ENCODE results near the gene TTLL3. TPM values are rescaled to one million over a fixed set of nuclear protein-coding genes. Genes with fewer than 3 reads are reported as not detected.

Gene TTLL3
- total and polyA plus RNA-seq, 2 of the 13 experiments (the other 11 are each of a cell fraction or from before 2014, with no cell fraction given): 9.5 to 51.2 TPM

DNA sequence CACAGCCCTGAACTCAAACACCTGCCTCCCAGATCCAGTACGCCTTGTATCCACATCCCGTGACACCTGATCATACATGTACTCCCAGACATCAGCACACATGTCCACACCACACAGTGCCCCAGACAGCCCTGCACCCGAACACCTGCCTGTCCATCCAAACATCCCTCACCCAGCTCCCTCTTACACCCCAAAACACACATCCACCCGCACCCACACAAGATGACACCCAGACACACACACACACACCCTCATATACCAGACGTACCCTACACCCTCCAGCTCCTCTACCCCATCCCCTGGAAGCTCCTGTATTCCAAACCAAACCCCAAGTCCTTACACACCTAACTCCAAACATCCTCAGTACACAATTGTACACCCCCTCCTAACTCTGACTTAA, 41.0 kb upstream of the TTLL3 start:
- no peak overlapping the region for H2AFZ ChIP-seq (ENCODE audit: low read length)
- BruUV-seq (replicated peaks): no TSS peak

DNA sequence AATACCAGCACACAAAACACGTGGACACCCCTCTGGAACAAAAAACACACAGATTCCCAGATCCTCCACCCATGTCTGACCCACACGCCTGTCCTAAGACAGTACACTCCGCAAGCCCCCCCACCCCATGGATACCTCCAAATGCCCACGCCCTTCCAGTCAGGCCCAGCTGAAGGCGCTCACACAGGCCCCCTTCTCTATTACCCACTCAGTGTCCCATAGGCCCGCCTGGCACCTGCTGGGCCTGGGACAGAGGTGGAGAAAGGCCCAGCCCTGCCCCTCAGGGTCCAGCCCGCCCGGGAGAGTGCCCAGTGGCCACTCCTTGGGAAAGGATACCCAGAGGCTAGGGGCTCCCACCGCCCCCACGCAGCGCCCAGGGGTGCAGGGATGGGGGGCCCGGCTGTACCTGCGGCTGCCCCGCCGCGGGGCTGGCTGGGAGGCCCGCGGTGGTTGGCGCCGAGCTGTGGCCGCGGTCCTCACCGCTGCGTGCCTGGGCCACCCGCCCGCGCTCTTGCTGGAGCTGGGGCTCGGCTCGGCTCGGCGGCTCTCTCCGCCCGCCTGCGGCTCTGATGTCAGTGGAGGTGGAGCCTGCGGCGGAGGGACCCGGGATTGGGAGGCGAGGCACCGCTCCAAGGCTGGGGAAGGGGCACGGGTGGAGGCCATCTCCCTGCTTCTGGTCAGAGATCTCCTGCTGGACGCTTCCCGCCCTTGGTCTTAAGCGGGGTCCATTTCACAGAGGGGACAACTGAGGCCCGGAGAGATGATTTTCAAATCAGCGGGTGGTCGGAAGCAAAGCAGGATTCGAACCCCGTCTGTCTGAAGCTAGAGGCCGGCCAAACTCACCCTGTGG, 40.4 kb upstream of the TTLL3 start, which contains the start of gene CAMK1:
TSS of gene CAMK1 (minus strand) at position 522 of the 850 bp plus-strand sequence. CDS start 2,198 bp downstream, outside the sequence.
- no TSS peak for BruUV-seq (replicated peaks)
- 2% methylated on average over 13 of the region's 49 CpGs for WGBS (ENCODE audit: low lambda C conversion rate)
- FAIRE-seq (no peak), ATAC-seq (peak; percentile 91), DNase-seq (ENCODE audit: low spot score) (peak; percentile 45)
- in situ Hi-C loops (cut with HindIII; ENCODE audit: extremely low pct_ligation_motif_present, low pct_unique_long_range_greater_than_20kb) (no loop called here), intact Hi-C loops (cut with micrococcal nuclease; ENCODE audit: unreplicated experiment) (no loop called here)
- peak within 1 kb of the TSS; percentile 99 for H3K4me2 ChIP-seq (ENCODE audit: low read depth, low read length)
- POLR2A ChIA-PET: interaction anchor here (0.7 to 5.3 kb wide), 8 partner anchors 12 to 406 kb away, joined by 3 to 50 read pairs (median 6); partner anchors contain the start of genes ARPC4, BRPF1, IL17RC and OGG1
- H3K27ac ChIP-seq (ENCODE audit: extremely low read length, insufficient read depth, low read length): peak within 1 kb of the TSS; percentile 57
- H3K4me3 ChIP-seq (replicated peaks in 1 of 3; ENCODE audit: insufficient read depth in 1 of 3, low read depth in 2 of 3, low read length in 3 of 3): peak within 1 kb of the TSS; percentile 68 to 92 (median 76)
- CTCF ChIA-PET (ENCODE audit: low intra/inter-chr PET ratio, low total read pairs): no interaction called here
- no peaks in the 10 kb centered on the region for H4K20me1 ChIP-seq (ENCODE audit: insufficient read depth, low read length)
- H3K9ac ChIP-seq (ENCODE audit: insufficient read depth, low read depth, low read length): peak within 1 kb of the TSS; percentile 84
- H2AFZ ChIP-seq (ENCODE audit: low read length): no peak within 1 kb of the TSS
- H3K9me3 ChIP-seq (ENCODE audit: low read length): no peaks in the 10 kb centered on the region
- peaks cover 39% of the 10 kb centered on the region for H3K4me1 ChIP-seq (ENCODE audit: insufficient read depth, low read length)
- H3K79me2 ChIP-seq (ENCODE audit: insufficient read depth, low read length): peaks cover 13% of the 10 kb centered on the region
- peaks cover 4 to 13% of the 10 kb centered on the region in 2 experiments; a peak in 3 of 5 replicates for H3K36me3 ChIP-seq (replicated peaks in 1 of 2; ENCODE audit: control insufficient read depth in 1 of 2, insufficient read depth in 2 of 2, low read length in 2 of 2)
- no peaks in the 10 kb centered on the region; a peak in 1 of 5 replicates for H3K27me3 ChIP-seq (ENCODE audit: control insufficient read depth in 1 of 2, insufficient read depth in 2 of 2, low read length in 2 of 2)
- TF ChIP-seq ELF1 (CRISPR knock-in tag; IDR thresholded peaks at IDR 0.05) (no peak), ZNF646 (CRISPR knock-in tag; IDR thresholded peaks at IDR 0.05) (no peak), NAIF1 (CRISPR knock-in tag; IDR thresholded peaks at IDR 0.05; ENCODE audit: borderline replicate concordance) (no peak)
- TF ChIP-seq, protein P1, sequence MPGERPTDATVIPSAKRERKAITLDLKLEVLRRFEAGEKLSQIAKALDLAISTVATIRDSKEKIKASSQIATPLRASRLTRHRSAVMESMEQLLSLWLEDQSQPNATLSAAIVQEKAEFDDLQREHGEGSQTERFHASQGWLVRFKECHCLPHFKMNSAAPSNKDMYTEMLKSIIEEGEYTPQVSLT (CRISPR knock-in tag; IDR thresholded peaks at IDR 0.05; ENCODE audit: borderline replicate concordance, low read depth): no peak

More for the DNA sequence above, 41.0 kb upstream of the TTLL3 start:
- Histone ChIP-seq H3K9me3 (ENCODE audit: low read length) (no peaks in the 10 kb centered on the region), H3K9ac (ENCODE audit: insufficient read depth, low read depth, low read length) (peak overlapping the region; percentile 84), H3K27me3 (ENCODE audit: control insufficient read depth in 1 of 2, insufficient read depth in 2 of 2, low read length in 2 of 2) (no peaks in the 10 kb centered on the region; a peak in 1 of 5 replicates), H3K36me3 (replicated peaks in 1 of 2; ENCODE audit: control insufficient read depth in 1 of 2, insufficient read depth in 2 of 2, low read length in 2 of 2) (peaks cover 4 to 13% of the 10 kb centered on the region in 2 experiments; a peak in 3 of 5 replicates), H3K4me2 (ENCODE audit: low read depth, low read length) (peak overlapping the region; percentile 99), H3K4me1 (ENCODE audit: insufficient read depth, low read length) (peaks cover 39% of the 10 kb centered on the region), H4K20me1 (ENCODE audit: insufficient read depth, low read length) (no peaks in the 10 kb centered on the region), H3K27ac (ENCODE audit: extremely low read length, insufficient read depth, low read length) (peak overlapping the region; percentile 57), H3K79me2 (ENCODE audit: insufficient read depth, low read length) (peaks cover 13% of the 10 kb centered on the region), H3K4me3 (replicated peaks in 1 of 3; ENCODE audit: insufficient read depth in 1 of 3, low read depth in 2 of 3, low read length in 3 of 3) (peak overlapping the region; percentile 68 to 92 (median 76))
- intact Hi-C loops (cut with micrococcal nuclease; ENCODE audit: unreplicated experiment): no loop called here
- WGBS (ENCODE audit: low lambda C conversion rate): 36% methylated on average over 5 of the region's 5 CpGs
- FAIRE-seq: no peak
- DNase-seq (ENCODE audit: low spot score): no peak
- ATAC-seq: peak; percentile 8
- CTCF ChIA-PET (ENCODE audit: low intra/inter-chr PET ratio, low total read pairs): no interaction called here
- TF ChIP-seq E2F1 (CRISPR knock-in tag; IDR thresholded peaks at IDR 0.05) (no peak), ZNF605 (CRISPR knock-in tag; IDR thresholded peaks at IDR 0.05) (peak; percentile 41; the same call in 1 of the 2 replicates)
- POLR2A ChIA-PET: interaction anchor here (1.1 to 5.3 kb wide), 6 partner anchors 15 to 177 kb away, joined by 3 to 50 read pairs (median 8); partner anchors contain the start of genes ARPC4, BRPF1, IL17RC and OGG1
- in situ Hi-C loops (cut with HindIII; ENCODE audit: extremely low pct_ligation_motif_present, low pct_unique_long_range_greater_than_20kb): no loop called here

All from HepG2 (cell line).